Kidney (tissue), 14 donors: ENCODE measurements around the gene FCRL2. TPM values are rescaled to one million over a fixed set of nuclear protein-coding genes. Genes with fewer than 3 reads are reported as not detected.

Experiments
- DNase-seq, 5 donors: peaks; one replicate each; pipeline ENCODE4 v3.0.0-alpha.2; 2013 to 2020
- FAIRE-seq: peaks from 2 replicates; lab custom pipeline; 2012; peaks lifted over from hg19 to GRCh38; lab: Jason Lieb, UNC
- H3K27ac ChIP-seq, 2 donors: one replicate each; pipeline ENCODE4 v1.7.0; 2013; ENCODE audit warnings: low read depth in 2 of 2, low read length in 2 of 2, inconsistent platforms in 1 of 2
- H3K27me3 ChIP-seq: one replicate; pipeline ENCODE4 v1.7.1; 2013; ENCODE audit warnings: low read length, inconsistent platforms; ENCODE audit not compliant: control insufficient read depth, insufficient read depth
- H3K36me3 ChIP-seq, 3 donors: one replicate each; pipeline versions ENCODE4 v1.7.0 to v1.7.1; 2013; ENCODE audit warnings: low read length in 3 of 3, control low read depth in 1 of 3, inconsistent platforms in 1 of 3; ENCODE audit not compliant: insufficient read depth in 3 of 3, control insufficient read depth in 2 of 3
- H3K4me1 ChIP-seq, 3 donors: one replicate each; pipeline versions ENCODE4 v1.7.0 to v1.7.1; 2013; ENCODE audit warnings: low read length in 3 of 3, inconsistent platforms in 1 of 3, low read depth in 1 of 3; ENCODE audit not compliant: control insufficient read depth in 2 of 3, insufficient read depth in 2 of 3
- H3K4me3 ChIP-seq, 3 donors: one replicate each; pipeline versions ENCODE4 v1.7.0 to v1.8.1; 2013; ENCODE audit warnings: low read length in 3 of 3, control low read depth in 1 of 3, inconsistent platforms in 1 of 3
- H3K9ac ChIP-seq, 3 donors: one replicate each; pipeline versions ENCODE4 v1.7.0 to v1.7.1; 2013; ENCODE audit warnings: low read length in 3 of 3, control low read depth in 1 of 3, inconsistent platforms in 1 of 3
- H3K9me3 ChIP-seq, 3 donors: one replicate each; pipeline versions ENCODE4 v1.7.0 to v1.7.1; 2013; ENCODE audit warnings: low read length in 3 of 3, control low read depth in 1 of 3, inconsistent platforms in 1 of 3; ENCODE audit not compliant: control insufficient read depth in 2 of 3, insufficient read depth in 1 of 3
- CTCF ChIP-seq: IDR thresholded peaks from 3 replicates; pipeline ENCODE4 v1.5.1; 2012; ENCODE audit warnings: mild to moderate bottlenecking, moderate library complexity, borderline replicate concordance; ENCODE audit not compliant: insufficient read depth; ENCODE audit errors: extremely low read depth
- intact Hi-C: fragments of 100-400 bp; cut with DNase I; formaldehyde crosslinking; loops from one replicate; pipeline ENCODE4 v1.11.1; 2022
- polyA plus RNA-seq: library from polyadenylated mRNA; stranded (reverse); fragments of 350-450 nt; fragmentation: Illumina TruSeq; extraction: RNeasy Lipid Tissue Mini Kit (QIAGEN cat#74804); gene quantifications from one replicate; pipeline ENCODE4 v1.2.3, GENCODE V29; 2014; ENCODE audit warnings: low read depth, low replicate concordance; ENCODE audit not compliant: insufficient read depth
- total RNA-seq: library from RNA; stranded (reverse); fragmentation: NEBNext Ultra II Directional; extraction: Animal tissue kit (Norgen Biotek cat#: 25700); gene quantifications from one replicate; pipeline ENCODE4 v1.2.1, GENCODE V29; 2021
- donor health status: control.
- donor health status: control.
- donor health status: control.
- donor health status: control.
- donor health status: control.
- donor health status: DM: yes; HTN: yes; CAD: no.
- donor health status: Normal renal cell carcinoma (clear cell type).

FCRL2 gene
- total and polyA plus RNA-seq, 2 donors from 2014 or later: 2.5 TPM; not detected in 1

- FAIRE-seq (no peak), DNase-seq (no peak)
- TF ChIP-seq CTCF: no peak
- Histone ChIP-seq H3K4me3 (no peak overlapping the region), H3K36me3 (no peaks in the 10 kb centered on the region), H3K27me3 (no peaks in the 10 kb centered on the region), H3K9ac (no peak overlapping the region), H3K9me3 (no peaks in the 10 kb centered on the region), H3K4me1 (no peaks in the 10 kb centered on the region), H3K27ac (no peak overlapping the region)
- intact Hi-C loops: no loop called here
Measured at GRCh38 chr1:157803851-157804250, 26.9 kb upstream of the FCRL2 start.

- H3K9me3 ChIP-seq: no peaks in the 10 kb centered on the region
- FAIRE-seq (no peak), DNase-seq (peak in 1 of 5 donors; percentile 23)
- no peaks in the 10 kb centered on the region for H3K4me1 ChIP-seq
- H3K27ac ChIP-seq: no peak overlapping the region
- intact Hi-C loops: no loop called here
- no peak overlapping the region for H3K9ac ChIP-seq
- no peaks in the 10 kb centered on the region for H3K36me3 ChIP-seq
- no peak for TF ChIP-seq CTCF
- no peaks in the 10 kb centered on the region for H3K27me3 ChIP-seq
- H3K4me3 ChIP-seq: no peak overlapping the region
Measured at GRCh38 chr1:157799996-157800395, 23.1 kb upstream of the FCRL2 start.

GRCh38 chr1:157798211-157798610 is 21.3 kb upstream of the FCRL2 start:
- H3K9ac ChIP-seq: no peak overlapping the region
- H3K27ac ChIP-seq: no peak overlapping the region
- H3K36me3 ChIP-seq: no peaks in the 10 kb centered on the region
- no peak for FAIRE-seq
- H3K4me1 ChIP-seq: no peaks in the 10 kb centered on the region
- peak in 2 of 5 donors; percentile 4 to 7 for DNase-seq
- H3K27me3 ChIP-seq: no peaks in the 10 kb centered on the region
- H3K4me3 ChIP-seq: no peak overlapping the region
- H3K9me3 ChIP-seq: peaks cover 0 to 2% (median 1%) of the 10 kb centered on the region in 3 donors
- no peak for TF ChIP-seq CTCF
- intact Hi-C loops: no loop called here

- Histone ChIP-seq H3K36me3 (no peaks in the 10 kb centered on the region), H3K27ac (no peak overlapping the region), H3K4me3 (no peak overlapping the region), H3K9me3 (no peaks in the 10 kb centered on the region), H3K4me1 (no peaks in the 10 kb centered on the region), H3K27me3 (no peaks in the 10 kb centered on the region), H3K9ac (no peak overlapping the region)
- intact Hi-C loops: no loop called here
- FAIRE-seq (no peak), DNase-seq (no peak)
- TF ChIP-seq CTCF: no peak
Measured at GRCh38 chr1:157785248-157785647, 8.3 kb upstream of the FCRL2 start.
